ENCODE measurements around the gene PDE9A.

GRCh38 chr21:42737951-42738590 is 84.7 kb downstream of the PDE9A start:
- TF ChIP-seq POLR2A (IDR thresholded peaks at IDR 0.05; ENCODE audit: low read depth, low read length), result no peak
- no peak for TF ChIP-seq POLR2AphosphoS5 (IDR thresholded peaks at IDR 0.05; ENCODE audit: low read depth, low read length)
- no peak for TF ChIP-seq TAF1 (IDR thresholded peaks at IDR 0.05; ENCODE audit: low read depth, low read length)
